Osteocyte (in vitro differentiated cells): Measurements from ENCODE around the gene PRKN. TPM values are rescaled to one million over a fixed set of nuclear protein-coding genes. Genes with fewer than 3 reads are reported as not detected.

Experiments
- DNase-seq: peaks from one replicate; pipeline ENCODE4 v3.0.0; 2021; ENCODE audit warnings: mixed read lengths; ENCODE audit not compliant: unreplicated experiment; ENCODE audit errors: extremely low spot score
- H3K27ac Mint-ChIP-seq: one replicate; pipeline ENCODE4 v1.8.0; 2021; ENCODE audit warnings: mild to moderate bottlenecking, mixed read lengths; ENCODE audit not compliant: unreplicated experiment
- H3K27me3 Mint-ChIP-seq: one replicate; pipeline ENCODE4 v1.8.0; 2021; ENCODE audit warnings: mixed read lengths; ENCODE audit not compliant: unreplicated experiment
- H3K36me3 Mint-ChIP-seq: one replicate; pipeline ENCODE4 v1.8.0; 2021; ENCODE audit warnings: mixed read lengths; ENCODE audit not compliant: unreplicated experiment
- H3K4me1 Mint-ChIP-seq: one replicate; pipeline ENCODE4 v1.8.0; 2021; ENCODE audit warnings: mixed read lengths; ENCODE audit not compliant: unreplicated experiment
- H3K4me3 Mint-ChIP-seq: one replicate; pipeline ENCODE4 v1.8.0; 2021; ENCODE audit warnings: mild to moderate bottlenecking, moderate library complexity, mixed read lengths; ENCODE audit not compliant: unreplicated experiment
- H3K9me3 Mint-ChIP-seq: one replicate; pipeline ENCODE4 v1.8.0; 2021; ENCODE audit warnings: mixed read lengths; ENCODE audit not compliant: unreplicated experiment
- total RNA-seq: library from RNA; stranded (reverse); gene quantifications from 2 replicates; pipeline ENCODE4 v1.2.1, GENCODE V29; 2021
- TF ChIP-seq, protein P1 (sequence below): fragments of 200-600 bp; sonication (generic); IDR thresholded peaks from 2 replicates; pipeline ENCODE4 v1.5.0; 2021; ENCODE audit warnings: antibody characterized with exemption, mild to moderate bottlenecking, moderate library complexity

Gene PRKN
- total RNA-seq, 1 donor from 2014 or later: 13.4 TPM

DNA sequence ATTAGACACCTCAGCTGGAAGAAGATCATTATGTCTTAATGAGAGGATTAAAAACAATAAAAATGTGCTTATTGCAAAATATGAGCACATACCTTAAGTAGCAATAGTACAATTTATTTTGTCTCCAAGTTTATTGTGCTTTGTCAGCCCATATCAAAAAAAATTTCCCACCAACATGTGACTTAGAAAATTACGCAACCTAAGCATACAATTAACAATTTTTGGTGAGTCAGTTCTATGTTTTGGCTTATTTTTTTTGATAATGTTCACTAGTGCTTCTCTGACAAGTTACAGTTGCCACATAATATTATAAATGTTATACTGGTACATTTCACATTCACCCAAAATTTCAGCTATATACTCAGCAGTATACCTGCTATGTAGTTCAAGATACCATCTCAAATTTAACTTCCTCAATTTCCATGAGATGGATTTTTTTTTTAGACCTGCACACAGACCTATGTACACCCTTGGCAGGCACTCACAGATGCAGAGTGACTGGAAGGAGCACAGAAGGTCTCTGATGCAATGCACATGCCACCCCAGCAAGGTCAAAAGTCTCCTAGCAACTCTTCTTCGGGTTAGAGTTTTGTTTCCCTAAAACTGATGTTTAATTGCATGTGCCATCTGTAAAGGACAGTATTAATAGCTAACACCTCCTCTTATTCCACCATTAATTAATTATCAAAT, 112.4 kb downstream of the PRKN start:
- no peak for DNase-seq
- H3K36me3 Mint-ChIP-seq: no peaks in the 10 kb centered on the region
- H3K27ac Mint-ChIP-seq: no peak overlapping the region
- no peak overlapping the region for H3K4me3 Mint-ChIP-seq
- no peaks in the 10 kb centered on the region for H3K9me3 Mint-ChIP-seq
- H3K4me1 Mint-ChIP-seq: peaks cover 14% of the 10 kb centered on the region
- no peaks in the 10 kb centered on the region for H3K27me3 Mint-ChIP-seq
- TF ChIP-seq, protein P1, sequence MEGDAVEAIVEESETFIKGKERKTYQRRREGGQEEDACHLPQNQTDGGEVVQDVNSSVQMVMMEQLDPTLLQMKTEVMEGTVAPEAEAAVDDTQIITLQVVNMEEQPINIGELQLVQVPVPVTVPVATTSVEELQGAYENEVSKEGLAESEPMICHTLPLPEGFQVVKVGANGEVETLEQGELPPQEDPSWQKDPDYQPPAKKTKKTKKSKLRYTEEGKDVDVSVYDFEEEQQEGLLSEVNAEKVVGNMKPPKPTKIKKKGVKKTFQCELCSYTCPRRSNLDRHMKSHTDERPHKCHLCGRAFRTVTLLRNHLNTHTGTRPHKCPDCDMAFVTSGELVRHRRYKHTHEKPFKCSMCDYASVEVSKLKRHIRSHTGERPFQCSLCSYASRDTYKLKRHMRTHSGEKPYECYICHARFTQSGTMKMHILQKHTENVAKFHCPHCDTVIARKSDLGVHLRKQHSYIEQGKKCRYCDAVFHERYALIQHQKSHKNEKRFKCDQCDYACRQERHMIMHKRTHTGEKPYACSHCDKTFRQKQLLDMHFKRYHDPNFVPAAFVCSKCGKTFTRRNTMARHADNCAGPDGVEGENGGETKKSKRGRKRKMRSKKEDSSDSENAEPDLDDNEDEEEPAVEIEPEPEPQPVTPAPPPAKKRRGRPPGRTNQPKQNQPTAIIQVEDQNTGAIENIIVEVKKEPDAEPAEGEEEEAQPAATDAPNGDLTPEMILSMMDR: no peak

GRCh38 chr6:162613310-162613709, 114.3 kb downstream of the PRKN start:
- TF ChIP-seq, protein P1: no peak
- H3K36me3 Mint-ChIP-seq: no peaks in the 10 kb centered on the region
- no peak for DNase-seq
- no peaks in the 10 kb centered on the region for H3K9me3 Mint-ChIP-seq
- peaks cover 14% of the 10 kb centered on the region for H3K4me1 Mint-ChIP-seq
- H3K27me3 Mint-ChIP-seq: no peaks in the 10 kb centered on the region
- H3K27ac Mint-ChIP-seq: no peak overlapping the region
- H3K4me3 Mint-ChIP-seq: no peak overlapping the region

DNA sequence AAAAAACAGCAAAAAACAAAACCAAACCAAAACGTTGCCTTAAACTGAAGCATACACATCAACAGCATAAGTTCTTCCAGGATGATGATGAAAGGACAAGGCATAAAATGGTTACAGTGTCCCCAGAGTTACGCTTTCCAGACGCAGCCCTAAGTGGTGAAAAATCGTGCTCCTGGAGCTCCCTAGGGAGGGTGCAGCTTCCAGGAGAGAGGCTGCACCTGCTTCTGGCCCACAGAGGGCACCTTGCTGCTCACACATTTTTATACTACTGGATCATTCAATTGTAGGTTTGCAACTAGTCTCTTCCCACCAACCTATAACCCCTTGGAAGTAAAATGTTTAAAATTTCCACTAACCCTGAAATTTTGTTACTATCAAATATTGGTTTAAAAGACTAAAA, 115.0 kb downstream of the PRKN start:
- Mint-ChIP-seq H3K36me3 (no peaks in the 10 kb centered on the region), H3K9me3 (no peaks in the 10 kb centered on the region), H3K4me1 (peaks cover 14% of the 10 kb centered on the region), H3K27ac (no peak overlapping the region), H3K27me3 (no peaks in the 10 kb centered on the region), H3K4me3 (no peak overlapping the region)
- DNase-seq: no peak
- TF ChIP-seq, protein P1: no peak

DNA sequence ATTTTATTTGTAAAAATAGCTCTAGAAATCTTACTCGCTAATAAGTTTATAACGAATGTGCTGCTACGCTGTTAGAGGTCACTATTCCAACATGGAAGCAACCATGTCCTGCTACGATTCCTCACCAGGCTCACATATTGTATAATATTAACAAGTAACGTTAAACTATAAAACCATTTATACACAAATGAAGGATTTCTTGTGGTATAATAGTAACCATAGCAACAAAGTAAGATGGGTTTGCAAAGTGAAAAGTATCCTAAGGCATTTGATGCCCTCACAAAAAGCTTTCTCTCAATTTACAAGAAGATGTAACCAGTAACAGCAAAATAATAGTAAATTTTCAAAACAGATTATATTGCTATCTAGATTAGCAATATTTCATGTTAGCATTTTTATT, 117.2 kb downstream of the PRKN start:
- H3K36me3 Mint-ChIP-seq: no peaks in the 10 kb centered on the region

GRCh38 chr6:162605881-162606280, 121.7 kb downstream of the PRKN start:
- no peak overlapping the region for H3K4me3 Mint-ChIP-seq
- no peaks in the 10 kb centered on the region for H3K4me1 Mint-ChIP-seq
- TF ChIP-seq, protein P1: no peak
- no peaks in the 10 kb centered on the region for H3K9me3 Mint-ChIP-seq
- no peak overlapping the region for H3K27ac Mint-ChIP-seq
- no peaks in the 10 kb centered on the region for H3K27me3 Mint-ChIP-seq
- DNase-seq: no peak
- no peaks in the 10 kb centered on the region for H3K36me3 Mint-ChIP-seq

More for the DNA sequence above, 117.2 kb downstream of the PRKN start:
- no peak for DNase-seq
- no peaks in the 10 kb centered on the region for H3K27me3 Mint-ChIP-seq
- H3K4me3 Mint-ChIP-seq: no peak overlapping the region
- H3K9me3 Mint-ChIP-seq: no peaks in the 10 kb centered on the region
- no peak overlapping the region for H3K27ac Mint-ChIP-seq
- TF ChIP-seq, protein P1: no peak
- peaks cover 9% of the 10 kb centered on the region for H3K4me1 Mint-ChIP-seq
